C4-2B (cell line): Measurements from ENCODE around the gene WDR73.

Source experiments
- H3K27ac ChIP-seq: fragments of 450-650 bp; 2 replicates; pipeline ENCODE4 v1.5.1; 2017
- CTCF ChIP-seq: fragments of 450-650 bp; conservative IDR thresholded peaks from 2 replicates; pipeline ENCODE4 v1.5.1; 2017; ENCODE audit warnings: mild to moderate bottlenecking
- ZFX ChIP-seq: fragments of 450-650 bp; IDR thresholded peaks from 2 replicates; pipeline ENCODE4 v1.6.1; 2017

WDR73 gene

DNA sequence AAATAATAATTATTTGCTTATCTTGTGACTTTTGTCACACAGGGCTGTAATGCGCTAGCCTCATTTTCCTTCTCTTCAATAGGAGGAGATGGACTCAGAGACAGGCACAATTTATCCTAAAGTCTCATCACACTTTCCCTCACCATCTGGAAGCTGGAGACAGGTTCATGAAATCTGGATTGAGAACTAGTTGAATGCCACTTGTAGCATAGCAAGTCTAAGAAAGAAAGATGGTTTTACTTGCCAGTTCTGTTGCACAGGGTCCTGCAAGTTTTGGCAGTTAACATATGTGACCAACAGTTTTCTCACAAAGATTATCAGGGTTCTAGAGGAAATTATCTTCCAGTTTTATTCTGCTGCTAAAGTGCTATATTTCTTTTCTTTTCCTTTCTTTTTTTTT lies 62.3 kb downstream of the WDR73 start:
- H3K27ac ChIP-seq, result no peak overlapping the region
- TF ChIP-seq CTCF (no peak), ZFX (no peak)

DNA sequence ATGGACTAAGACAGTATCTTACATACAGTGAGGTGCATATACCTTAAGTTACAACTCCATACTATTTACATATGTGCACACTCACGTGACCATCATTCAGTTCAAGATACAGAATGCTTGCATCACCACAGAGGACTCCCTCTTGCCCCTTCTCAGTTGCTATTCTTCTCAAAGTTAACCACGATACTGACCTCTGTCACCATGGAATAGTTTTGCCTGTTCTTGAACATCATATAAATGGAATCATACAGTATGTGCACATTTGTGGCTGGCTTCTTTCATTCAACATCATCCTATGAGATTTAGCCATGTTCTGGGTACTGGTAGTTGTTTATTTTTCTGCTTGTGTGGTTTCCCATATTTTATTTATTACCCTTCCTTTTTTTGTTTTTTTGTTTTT lies 63.7 kb downstream of the WDR73 start:
- H3K27ac ChIP-seq, result no peak overlapping the region
- TF ChIP-seq CTCF (no peak), ZFX (no peak)
